ENCODE data around the gene GPR55.

GPR55 gene

GRCh38 chr2:230865766-230866755 is 59.0 kb downstream of the GPR55 start:
- peak; percentile 26 for DNase-seq

- peak; percentile 22 for DNase-seq
These were observed 59.7 kb downstream of the GPR55 start for GRCh38 chr2:230865307-230865765.

- peak; percentile 87 for DNase-seq
These were observed 60.3 kb downstream of the GPR55 start, which contains the start of gene ITM2C for GRCh38 chr2:230864605-230865306. TSS of gene ITM2C (plus strand) at chr2:230864942. CDS start at chr2:230865026, 84 bp downstream.

GRCh38 chr2:230864122-230864604 is 60.9 kb downstream of the GPR55 start:
- DNase-seq = no peak

GRCh38 chr2:230863442-230864121 is 61.5 kb downstream of the GPR55 start:
- peak; percentile 35 for DNase-seq

GRCh38 chr2:230863031-230863430 is 62.0 kb downstream of the GPR55 start:
- no peak for DNase-seq

- no peak for DNase-seq
These were observed 62.8 kb downstream of the GPR55 start for GRCh38 chr2:230862292-230862691.

- DNase-seq = peak; percentile 90
These were observed 63.3 kb downstream of the GPR55 start for GRCh38 chr2:230861552-230862255.

All from DMS53 (cell line).